ENCODE results near the gene SLC1A5.
"Not testable (repeated sequence)": the region's sequence is repeated elsewhere in the genome, so short reads cannot be mapped to it uniquely, and the experiment has no call there.

SLC1A5 gene

GRCh38 chr19:46798713-46799112, 10.3 kb upstream of the SLC1A5 start:
- DNase-seq (ENCODE audit: low read depth) = no peak

GRCh38 chr19:46797881-46798280, 9.5 kb upstream of the SLC1A5 start:
- no peak for DNase-seq (ENCODE audit: low read depth)

DNA sequence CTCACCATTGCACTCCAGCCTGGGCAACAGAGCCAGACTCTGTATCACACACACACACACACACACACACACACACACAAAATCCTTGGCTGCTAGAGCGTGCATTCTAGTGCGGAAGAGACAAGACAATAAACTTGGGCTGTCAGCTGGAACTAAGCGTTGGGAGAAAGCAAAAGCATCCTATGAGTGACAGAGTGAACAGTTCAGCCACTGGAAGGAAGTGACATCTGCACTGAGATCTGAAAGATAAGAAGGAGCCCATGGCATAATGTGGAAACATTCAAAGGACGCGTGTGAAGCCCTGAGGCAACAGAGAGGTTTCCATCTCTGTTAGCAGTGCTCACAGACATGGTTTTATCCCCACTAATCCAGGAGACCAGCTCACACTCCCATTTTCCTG, 3.5 kb upstream of the SLC1A5 start:
- no peak for DNase-seq (ENCODE audit: low read depth)

DNA sequence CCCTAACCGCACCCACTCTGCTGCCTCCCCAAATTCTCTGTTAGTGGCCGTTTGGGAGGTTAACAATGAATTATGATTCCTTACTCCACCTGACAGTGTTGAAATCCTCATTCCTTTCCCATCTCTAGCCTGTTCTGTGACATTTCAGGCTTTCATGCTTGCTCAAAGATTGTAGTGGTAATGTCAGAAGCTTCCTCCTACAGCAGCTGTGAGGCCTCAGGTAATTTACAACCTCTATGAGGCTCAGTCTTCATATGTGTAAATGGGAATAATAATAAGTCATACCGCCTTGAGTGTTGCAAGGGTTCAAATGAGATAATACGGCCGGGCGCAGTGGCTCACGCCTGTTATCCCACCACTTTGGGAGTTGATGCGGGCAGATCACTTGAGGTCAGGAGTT, 977 bp upstream of the SLC1A5 start:
- DNase-seq (ENCODE audit: low read depth) = no peak

DNA sequence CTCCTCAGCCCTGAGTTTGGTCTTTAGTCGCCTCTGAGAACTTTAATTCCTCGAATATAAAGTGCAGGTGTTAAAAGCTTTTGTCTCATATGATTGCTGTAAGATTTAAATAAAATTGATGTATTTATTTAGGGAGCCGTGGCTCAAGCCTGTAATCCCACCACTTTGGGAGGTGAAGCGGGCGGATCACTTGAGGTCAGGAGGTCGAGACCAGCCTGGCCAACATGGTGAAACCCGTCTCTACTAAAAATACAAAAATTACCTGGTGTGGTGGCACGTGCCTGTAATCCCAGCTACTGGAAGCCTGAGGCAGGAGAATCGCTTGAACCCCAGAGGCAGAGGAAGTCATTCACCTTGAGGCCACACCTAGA, 559 bp upstream of the SLC1A5 start:
- no peak for DNase-seq (ENCODE audit: low read depth)

- peak; percentile 36 for DNase-seq (ENCODE audit: low read depth)
These were observed 798 bp downstream of the SLC1A5 start for GRCh38 chr19:46787331-46788261.

DNA sequence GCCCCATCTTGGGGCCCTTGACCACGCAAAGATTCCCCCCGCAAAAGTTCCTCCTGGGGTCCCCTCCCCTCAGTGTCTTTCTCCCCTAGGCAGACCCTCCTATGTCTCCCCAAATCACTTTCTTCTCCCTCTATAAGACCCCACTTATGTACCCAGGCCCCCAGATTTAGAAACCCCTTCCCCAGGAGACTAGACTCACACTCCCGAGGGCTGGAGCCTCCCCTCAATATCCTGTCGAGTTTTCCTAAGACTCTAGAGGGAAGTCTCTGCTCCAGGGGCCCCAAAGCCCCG, 1.4 kb downstream of the SLC1A5 start:
- no peak for DNase-seq (ENCODE audit: low read depth)

DNA sequence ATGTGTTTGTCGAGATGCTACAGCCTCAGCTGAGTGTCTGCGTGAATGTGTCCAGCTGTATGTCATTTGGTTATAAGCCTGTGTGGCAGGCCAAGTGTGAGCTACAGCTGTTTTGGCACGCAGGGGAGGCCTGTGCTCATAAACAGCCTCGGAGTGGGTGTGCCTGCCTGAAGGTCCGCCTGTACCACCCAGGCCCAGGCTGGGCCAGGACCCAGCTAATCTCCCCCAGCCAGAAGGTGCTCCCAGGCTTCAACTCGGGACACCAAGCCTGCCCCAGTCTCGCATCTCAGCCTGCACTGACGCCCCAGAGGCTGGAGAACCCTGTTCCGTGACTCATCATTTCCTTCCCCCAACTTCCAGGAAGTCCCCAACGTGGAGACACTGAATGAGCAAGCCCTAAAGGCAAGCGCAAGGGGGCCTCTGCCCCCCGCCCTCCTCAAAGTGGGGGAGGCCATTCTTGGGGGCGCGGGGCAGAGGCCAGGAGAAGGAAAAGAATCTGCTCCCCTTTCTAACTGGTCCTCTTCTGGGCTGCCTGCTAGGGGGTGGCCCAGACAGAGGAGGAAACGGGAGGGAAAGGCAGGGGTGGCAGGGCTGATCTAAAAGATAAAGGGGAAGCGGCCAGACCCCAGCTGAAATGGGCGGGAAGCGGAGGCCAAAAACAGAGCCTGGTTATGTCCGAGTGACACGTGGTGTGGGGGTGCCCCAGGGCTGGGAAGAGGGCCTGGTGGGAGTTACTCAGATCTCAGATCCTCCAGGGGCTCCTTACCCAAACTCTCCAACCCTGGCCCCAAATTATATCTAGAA, 2.0 kb downstream of the SLC1A5 start:
- peak; percentile 81 for DNase-seq (ENCODE audit: low read depth)

GRCh38 chr19:46785980-46786235, 2.5 kb downstream of the SLC1A5 start:
- no peak for DNase-seq (ENCODE audit: low read depth)

- no peak for DNase-seq (ENCODE audit: low read depth)
These were observed 3.1 kb downstream of the SLC1A5 start for GRCh38 chr19:46785054-46785979.

- peak; percentile 71 for DNase-seq (ENCODE audit: low read depth)
These were observed 3.9 kb downstream of the SLC1A5 start for GRCh38 chr19:46784262-46785053.

DNA sequence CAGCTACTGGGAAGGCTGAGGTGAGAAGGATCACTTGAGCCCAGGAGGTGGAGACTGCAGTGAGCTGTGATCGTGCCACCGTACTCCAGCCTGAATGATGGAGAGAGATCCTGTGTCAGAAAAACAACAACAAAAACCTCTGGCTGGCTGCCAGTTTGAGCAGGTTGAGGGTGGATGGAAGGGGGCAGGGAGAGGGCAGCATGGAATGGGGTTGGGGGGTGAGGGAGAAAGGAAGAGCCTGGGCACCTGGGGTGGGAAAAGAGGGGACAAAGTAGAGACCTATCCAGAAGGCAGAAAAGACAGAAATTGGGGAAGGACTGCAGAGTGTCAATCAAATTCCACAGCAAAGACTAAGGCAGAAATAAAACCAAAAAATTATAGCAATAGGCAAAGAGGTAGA, 4.7 kb downstream of the SLC1A5 start:
- no peak for DNase-seq (ENCODE audit: low read depth)

DNA sequence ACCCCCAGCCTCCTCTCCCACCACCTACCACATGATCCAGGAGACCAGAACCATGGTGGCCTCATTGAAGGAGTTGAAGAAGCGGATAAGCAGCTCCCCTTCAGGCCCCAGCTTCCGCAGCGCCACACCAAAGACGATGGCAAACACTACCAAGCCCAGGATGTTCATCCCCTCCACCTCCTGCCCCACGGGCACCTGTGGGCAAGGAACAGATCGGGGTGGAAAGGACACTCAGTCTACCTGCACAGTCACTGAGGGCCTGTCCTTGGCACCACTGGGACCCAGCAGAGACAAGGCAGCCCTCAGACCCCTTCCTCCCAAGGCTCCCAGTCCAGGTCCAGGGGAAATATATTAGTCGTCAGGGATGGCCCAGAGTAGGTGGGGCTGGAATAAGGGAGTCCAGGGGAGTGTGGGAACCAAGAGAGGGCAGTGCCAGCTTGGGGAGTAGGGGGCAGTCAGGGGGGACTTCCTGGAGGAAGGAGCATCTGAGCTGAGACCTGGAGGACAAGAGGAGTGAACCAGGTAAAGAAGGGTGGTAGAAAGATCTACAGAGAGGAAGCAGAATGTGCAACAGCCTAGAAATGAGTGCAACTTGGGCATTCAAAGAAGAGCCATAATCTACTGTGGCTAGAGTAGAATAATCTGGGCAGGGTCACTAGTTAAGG, 5.9 kb downstream of the SLC1A5 start:
- DNase-seq (ENCODE audit: low read depth) = no peak

GRCh38 chr19:46777956-46778645, 10.3 kb downstream of the SLC1A5 start:
- DNase-seq (ENCODE audit: low read depth) = not testable (repeated sequence)

- no peak for DNase-seq (ENCODE audit: low read depth)
These were observed 11.2 kb downstream of the SLC1A5 start for GRCh38 chr19:46776927-46777911.

DNA sequence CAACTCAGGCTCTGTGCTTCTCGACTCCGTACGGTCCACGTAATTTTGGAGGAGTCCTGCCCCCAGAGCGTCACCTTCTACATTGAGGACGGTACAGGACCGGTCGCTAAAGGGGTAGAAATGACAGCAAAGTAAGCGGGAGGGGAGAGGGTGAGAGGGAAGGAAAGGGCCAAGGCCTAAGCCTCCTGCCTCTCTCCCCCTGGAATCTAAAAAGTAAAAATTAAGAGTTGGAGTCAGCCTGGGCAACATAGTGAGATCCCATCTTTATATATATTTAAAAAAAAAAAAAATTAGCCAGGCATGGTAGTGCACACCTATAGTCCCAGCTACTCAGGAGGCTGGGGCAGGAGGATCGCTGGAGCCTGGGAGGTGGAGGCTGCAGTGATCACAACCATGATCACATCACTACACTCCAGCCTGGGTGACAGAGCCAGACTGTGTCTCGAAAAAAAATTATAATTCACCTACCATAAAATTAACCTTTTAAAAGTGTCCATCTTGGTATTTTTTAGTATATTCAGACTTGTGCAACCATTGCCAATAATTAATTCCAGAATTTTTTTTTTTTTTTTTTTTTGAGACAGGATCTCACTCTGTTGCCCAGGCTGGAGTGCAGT, 12.6 kb downstream of the SLC1A5 start:
- DNase-seq (ENCODE audit: low read depth) = no peak

DNA sequence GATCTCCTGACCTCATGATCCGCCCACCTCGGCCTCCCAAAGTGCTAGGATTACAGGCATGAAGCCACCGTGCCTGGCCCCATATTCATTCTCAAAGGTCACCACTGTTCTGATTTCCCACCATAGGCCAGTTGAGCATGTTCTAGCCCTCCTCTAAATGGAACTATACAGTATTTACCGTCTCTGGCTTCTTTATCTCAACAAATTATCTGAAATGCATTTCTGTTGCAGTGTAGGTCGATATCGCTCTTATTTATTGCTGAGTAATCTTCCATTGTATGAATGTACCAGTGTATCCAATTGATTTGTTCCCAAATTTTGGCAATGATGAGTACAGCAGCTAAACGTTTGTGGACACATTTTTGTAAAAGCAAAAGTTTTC, 15.4 kb downstream of the SLC1A5 start:
- no peak for DNase-seq (ENCODE audit: low read depth)

DNA sequence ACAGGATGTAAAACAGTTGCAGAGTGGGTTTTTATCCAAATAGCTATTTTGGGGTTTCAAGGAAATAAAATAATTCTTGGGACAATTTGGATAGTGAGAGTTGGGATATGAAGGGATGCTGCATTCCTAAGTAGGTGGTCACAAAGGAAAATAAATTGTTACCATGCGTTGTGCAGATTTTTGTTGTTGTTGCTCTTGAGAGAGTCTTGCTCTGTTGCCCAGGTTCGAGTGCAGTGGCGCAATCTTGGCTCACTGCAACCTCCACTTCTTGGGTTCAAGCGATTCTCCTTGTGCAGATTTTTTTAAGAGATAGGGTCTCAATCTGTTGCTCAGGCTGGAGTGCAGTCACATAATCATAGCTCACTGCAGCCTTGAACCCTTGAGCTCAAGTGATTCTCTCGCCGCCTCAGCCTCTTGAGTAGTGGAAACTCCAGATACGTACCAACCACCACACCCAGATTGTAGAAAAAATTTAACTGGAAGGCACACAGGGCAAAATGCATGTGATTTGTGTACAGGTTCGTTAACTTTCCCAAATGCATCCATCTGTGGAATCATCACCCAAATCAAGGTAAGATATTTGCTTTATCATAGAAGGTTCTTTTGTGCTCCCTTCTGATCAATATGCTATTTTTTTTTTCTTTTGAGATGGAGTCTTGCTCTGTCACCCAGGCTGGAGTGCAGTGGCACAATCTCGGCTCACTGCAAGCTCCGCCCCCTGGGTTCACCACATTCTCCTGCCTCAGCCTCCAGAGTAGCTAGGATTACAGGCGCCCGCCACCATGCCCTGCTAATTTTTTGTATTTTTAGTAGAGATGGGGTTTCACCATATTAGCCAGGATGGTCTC, 16.0 kb downstream of the SLC1A5 start:
- DNase-seq (ENCODE audit: low read depth) = no peak
